Measurements from ENCODE around the gene SPIRE2. TPM values are rescaled to one million over a fixed set of nuclear protein-coding genes. Genes with fewer than 3 reads are reported as not detected.

Gene SPIRE2
- total RNA-seq, 1 donor = 0.72 TPM

DNA sequence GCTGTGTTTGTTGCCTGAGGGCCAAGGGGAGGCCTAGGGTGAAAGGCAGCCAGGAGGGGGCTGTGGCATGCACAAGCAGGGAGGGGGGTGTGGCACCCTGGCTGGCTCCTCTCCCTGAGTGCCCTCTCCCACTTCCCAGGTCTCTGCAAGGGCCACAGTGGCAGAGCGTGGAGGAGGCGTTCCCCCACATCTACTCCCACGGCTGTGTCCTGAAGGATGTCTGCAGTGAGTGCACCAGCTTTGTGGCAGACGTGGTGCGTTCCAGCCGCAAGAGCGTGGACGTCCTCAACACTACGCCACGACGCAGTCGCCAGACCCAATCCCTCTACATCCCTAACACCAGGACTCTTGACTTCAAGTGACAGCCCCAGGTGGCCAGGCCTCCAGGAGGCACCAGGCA lies 41.6 kb downstream of the SPIRE2 start:
- Histone ChIP-seq H4K20me1 (ENCODE audit: insufficient read depth, low read length) (peaks cover 7% of the 10 kb centered on the region), H2AFZ (ENCODE audit: low read length) (no peak overlapping the region), H3K27me3 (ENCODE audit: insufficient read depth, low read length) (no peaks in the 10 kb centered on the region), H3K27ac (ENCODE audit: low read depth, low read length) (no peak overlapping the region), H3K4me3 (ENCODE audit: insufficient read depth, low read length) (no peak overlapping the region), H3K9me3 (ENCODE audit: low read depth, low read length) (no peaks in the 10 kb centered on the region), H3K4me1 (ENCODE audit: insufficient read depth, low read length) (peaks cover 14% of the 10 kb centered on the region), H3K36me3 (ENCODE audit: insufficient read depth, low read length) (peaks cover 8% of the 10 kb centered on the region), H3K79me2 (ENCODE audit: insufficient read depth, low read length) (peaks cover 16% of the 10 kb centered on the region), H3K4me2 (ENCODE audit: insufficient read depth, low read length) (no peak overlapping the region)
- peak; percentile 30 for DNase-seq (ENCODE audit: insufficient read length, low spot score, missing footprints)
- TF ChIP-seq, protein P1, sequence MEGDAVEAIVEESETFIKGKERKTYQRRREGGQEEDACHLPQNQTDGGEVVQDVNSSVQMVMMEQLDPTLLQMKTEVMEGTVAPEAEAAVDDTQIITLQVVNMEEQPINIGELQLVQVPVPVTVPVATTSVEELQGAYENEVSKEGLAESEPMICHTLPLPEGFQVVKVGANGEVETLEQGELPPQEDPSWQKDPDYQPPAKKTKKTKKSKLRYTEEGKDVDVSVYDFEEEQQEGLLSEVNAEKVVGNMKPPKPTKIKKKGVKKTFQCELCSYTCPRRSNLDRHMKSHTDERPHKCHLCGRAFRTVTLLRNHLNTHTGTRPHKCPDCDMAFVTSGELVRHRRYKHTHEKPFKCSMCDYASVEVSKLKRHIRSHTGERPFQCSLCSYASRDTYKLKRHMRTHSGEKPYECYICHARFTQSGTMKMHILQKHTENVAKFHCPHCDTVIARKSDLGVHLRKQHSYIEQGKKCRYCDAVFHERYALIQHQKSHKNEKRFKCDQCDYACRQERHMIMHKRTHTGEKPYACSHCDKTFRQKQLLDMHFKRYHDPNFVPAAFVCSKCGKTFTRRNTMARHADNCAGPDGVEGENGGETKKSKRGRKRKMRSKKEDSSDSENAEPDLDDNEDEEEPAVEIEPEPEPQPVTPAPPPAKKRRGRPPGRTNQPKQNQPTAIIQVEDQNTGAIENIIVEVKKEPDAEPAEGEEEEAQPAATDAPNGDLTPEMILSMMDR (IDR thresholded peaks at IDR 0.05; ENCODE audit: extremely low read depth, low read depth, low read length) = no peak

DNA sequence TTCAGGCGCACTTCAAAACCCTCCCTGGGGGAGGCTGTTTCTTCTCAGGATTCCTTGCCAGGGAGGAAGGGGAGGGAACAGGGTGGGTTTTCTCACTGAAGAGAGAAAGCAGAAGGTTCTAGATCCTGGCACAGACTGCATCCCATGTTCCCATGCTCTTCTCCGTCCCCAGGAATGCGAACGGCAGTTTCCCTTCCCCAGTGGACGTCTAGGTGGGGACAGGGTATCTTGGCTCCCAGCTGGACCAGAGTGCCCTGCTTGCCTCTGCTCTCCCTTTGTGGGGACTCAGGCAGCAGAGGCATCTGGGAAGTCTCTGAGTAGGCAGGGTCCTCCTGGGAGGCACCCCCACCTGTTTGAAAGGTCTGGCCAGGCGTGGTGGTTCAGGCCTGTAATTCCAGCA lies 42.2 kb downstream of the SPIRE2 start:
- no peak overlapping the region for H2AFZ ChIP-seq (ENCODE audit: low read length)
- H3K9me3 ChIP-seq (ENCODE audit: low read depth, low read length) = no peaks in the 10 kb centered on the region

DNA sequence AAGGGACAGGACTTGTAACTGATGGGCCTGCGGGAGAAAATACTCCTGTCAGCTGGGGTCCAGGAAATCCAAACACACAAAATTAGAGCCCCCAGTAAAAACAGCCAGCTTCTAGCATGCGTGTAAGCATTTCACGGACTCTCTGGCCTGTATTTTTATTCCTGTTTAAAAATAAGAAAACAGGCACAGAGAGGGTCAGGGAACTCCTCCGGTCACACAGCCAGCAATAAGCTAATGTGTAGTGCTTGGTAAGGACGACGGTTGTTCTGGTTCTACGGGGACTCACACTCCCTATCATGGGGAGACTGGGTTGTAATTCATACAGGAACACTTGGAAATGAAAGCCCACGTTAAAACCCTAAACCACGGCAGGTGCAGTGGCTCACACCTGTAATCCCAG lies 43.6 kb downstream of the SPIRE2 start:
- Histone ChIP-seq H2AFZ (ENCODE audit: low read length) (no peak overlapping the region), H4K20me1 (ENCODE audit: insufficient read depth, low read length) (peaks cover 18% of the 10 kb centered on the region), H3K4me1 (ENCODE audit: insufficient read depth, low read length) (peaks cover 16% of the 10 kb centered on the region), H3K4me2 (ENCODE audit: insufficient read depth, low read length) (no peak overlapping the region), H3K36me3 (ENCODE audit: insufficient read depth, low read length) (peaks cover 21% of the 10 kb centered on the region), H3K79me2 (ENCODE audit: insufficient read depth, low read length) (peaks cover 34% of the 10 kb centered on the region), H3K4me3 (ENCODE audit: insufficient read depth, low read length) (no peak overlapping the region), H3K27me3 (ENCODE audit: insufficient read depth, low read length) (no peaks in the 10 kb centered on the region), H3K9me3 (ENCODE audit: low read depth, low read length) (no peaks in the 10 kb centered on the region), H3K27ac (ENCODE audit: low read depth, low read length) (no peak overlapping the region)
- TF ChIP-seq, protein P1 (IDR thresholded peaks at IDR 0.05; ENCODE audit: extremely low read depth, low read depth, low read length) = no peak
- no peak for DNase-seq (ENCODE audit: insufficient read length, low spot score, missing footprints)

More for the DNA sequence above, 42.2 kb downstream of the SPIRE2 start:
- peaks cover 11% of the 10 kb centered on the region for H4K20me1 ChIP-seq (ENCODE audit: insufficient read depth, low read length)
- peaks cover 13% of the 10 kb centered on the region for H3K36me3 ChIP-seq (ENCODE audit: insufficient read depth, low read length)
- peak; percentile 51 for DNase-seq (ENCODE audit: insufficient read length, low spot score, missing footprints)
- peaks cover 21% of the 10 kb centered on the region for H3K79me2 ChIP-seq (ENCODE audit: insufficient read depth, low read length)
- peaks cover 16% of the 10 kb centered on the region for H3K4me1 ChIP-seq (ENCODE audit: insufficient read depth, low read length)
- H3K27me3 ChIP-seq (ENCODE audit: insufficient read depth, low read length) = no peaks in the 10 kb centered on the region
- H3K4me3 ChIP-seq (ENCODE audit: insufficient read depth, low read length) = no peak overlapping the region
- H3K27ac ChIP-seq (ENCODE audit: low read depth, low read length) = no peak overlapping the region
- H3K4me2 ChIP-seq (ENCODE audit: insufficient read depth, low read length) = no peak overlapping the region
- TF ChIP-seq, protein P1 (IDR thresholded peaks at IDR 0.05; ENCODE audit: extremely low read depth, low read depth, low read length) = no peak

GRCh38 chr16:89873109-89873971 lies 45.1 kb downstream of the SPIRE2 start, which contains the start of gene TCF25:
Gene TCF25 (plus strand): TSS chr16:89873592. CDS start chr16:89873668, 76 bp downstream.
- Histone ChIP-seq H3K79me2 (ENCODE audit: insufficient read depth, low read length) (peaks cover 48% of the 10 kb centered on the region), H3K27ac (ENCODE audit: low read depth, low read length) (peak within 1 kb of the TSS; percentile 99)

More at GRCh38 chr16:89873109-89873971, 45.1 kb downstream of the SPIRE2 start, which contains the start of gene TCF25:
- peak within 1 kb of the TSS; percentile 80 for H2AFZ ChIP-seq (ENCODE audit: low read length)
- TF ChIP-seq, protein P1 (IDR thresholded peaks at IDR 0.05; ENCODE audit: extremely low read depth, low read depth, low read length) = no peak
- H3K4me2 ChIP-seq (ENCODE audit: insufficient read depth, low read length) = peak within 1 kb of the TSS; percentile 88
- DNase-seq (ENCODE audit: insufficient read length, low spot score, missing footprints) = peak; percentile 97
- H3K4me3 ChIP-seq (ENCODE audit: insufficient read depth, low read length) = peak within 1 kb of the TSS; percentile 98
- peaks cover 29% of the 10 kb centered on the region for H3K36me3 ChIP-seq (ENCODE audit: insufficient read depth, low read length)
- peaks cover 30% of the 10 kb centered on the region for H4K20me1 ChIP-seq (ENCODE audit: insufficient read depth, low read length)
- H3K9me3 ChIP-seq (ENCODE audit: low read depth, low read length) = no peaks in the 10 kb centered on the region
- peaks cover 16% of the 10 kb centered on the region for H3K4me1 ChIP-seq (ENCODE audit: insufficient read depth, low read length)
- no peaks in the 10 kb centered on the region for H3K27me3 ChIP-seq (ENCODE audit: insufficient read depth, low read length)

Data from osteoblast (primary cell).